HepG2 (cell line): ENCODE measurements around the gene CYSRT1. TPM values are rescaled to one million over a fixed set of nuclear protein-coding genes. Genes with fewer than 3 reads are reported as not detected.

ENCODE experiments used
- ATAC-seq: fragments of 200-7000 bp; cut with Tn5 transposase; 3 replicates; pipeline ENCODE4 v1.9.1; 2020; ENCODE audit warnings: mild to moderate bottlenecking, moderate library complexity
- BruUV-seq: library from RNA; stranded (reverse); fragments of 400-500 nt; replicated peaks from 2 replicates; lab custom pipeline; 2021; lab: Mats Ljungman, UMichigan
- CTCF ChIA-PET: fragments of 300-600 bp; formaldehyde crosslinking; extraction: SDS; loops from one replicate; lab custom pipeline; 2021; ENCODE audit warnings: low total read pairs, inconsistent platforms, low intra/inter-chr PET ratio; lab: Yijun Ruan, JAX
- POLR2A ChIA-PET: fragments of 350-600 bp; sonication (Branson Sonifier 250); formaldehyde crosslinking; loops from one replicate; lab custom pipeline; 2020; ENCODE audit warnings: antibody characterized with exemption, inconsistent platforms; lab: Yijun Ruan, JAX
- DNase-seq: peaks from one replicate; pipeline ENCODE4 v3.0.0-alpha.2; 2015; ENCODE audit warnings: low spot score
- FAIRE-seq: peaks from 3 replicates; lab custom pipeline; 2011; peaks lifted over from hg19 to GRCh38; lab: Jason Lieb, UNC
- H2AFZ ChIP-seq: one replicate; pipeline ENCODE4 v1.6.1; 2011; ENCODE audit warnings: low read length, inconsistent platforms
- H3K27ac ChIP-seq: fragments of 300-600 bp; 3 replicates; pipeline ENCODE4 v1.8.0; 2011; ENCODE audit warnings: mixed run types, mild to moderate bottlenecking, mixed read lengths, low read length, inconsistent platforms; ENCODE audit not compliant: insufficient read depth; ENCODE audit errors: extremely low read length
- H3K27me3 ChIP-seq, 2 experiments: fragments of 200-600 bp in 1 of 2; 2 replicates in 1 of 2; 3 replicates in 1 of 2; pipeline versions ENCODE4 v1.6.0 to v1.8.0; 2011; ENCODE audit warnings: low read length in 2 of 2, mild to moderate bottlenecking in 2 of 2, moderate library complexity in 2 of 2, inconsistent platforms in 1 of 2; ENCODE audit not compliant: insufficient read depth in 2 of 2, control insufficient read depth in 1 of 2
- H3K36me3 ChIP-seq, 2 experiments: fragments of 200-600 bp in 1 of 2; replicated peaks in 1 of 2; 2 replicates in 1 of 2; 3 replicates in 1 of 2; pipeline versions ENCODE4 v1.5.1 to v1.8.0; 2011; ENCODE audit warnings: low read length in 2 of 2, inconsistent platforms in 1 of 2; ENCODE audit not compliant: insufficient read depth in 2 of 2, control insufficient read depth in 1 of 2
- H3K4me1 ChIP-seq: 2 replicates; pipeline ENCODE4 v1.5.1; 2012; ENCODE audit warnings: low read length, inconsistent platforms; ENCODE audit not compliant: insufficient read depth
- H3K4me2 ChIP-seq: 2 replicates; pipeline ENCODE4 v1.6.0; 2011; ENCODE audit warnings: low read depth, low read length, inconsistent platforms
- H3K4me3 ChIP-seq, 3 experiments: fragments of 200-600 bp in 1 of 3; sonication (generic), shearing (Covaris generic) in 1 of 3; replicated peaks in 1 of 3; 2 replicates each; pipeline ENCODE4 v1.5.1; 2011 to 2016; ENCODE audit warnings: low read length in 3 of 3, inconsistent platforms in 2 of 3, low read depth in 2 of 3, mild to moderate bottlenecking in 2 of 3, control low read depth in 1 of 3, mixed read lengths in 1 of 3; ENCODE audit not compliant: insufficient read depth in 1 of 3
- H3K79me2 ChIP-seq: one replicate; pipeline ENCODE4 v1.6.1; 2011; ENCODE audit warnings: low read length, inconsistent platforms; ENCODE audit not compliant: insufficient read depth
- H3K9ac ChIP-seq: 2 replicates; pipeline ENCODE4 v1.6.0; 2011; ENCODE audit warnings: mild to moderate bottlenecking, low read depth, low read length, inconsistent platforms; ENCODE audit not compliant: insufficient read depth
- H3K9me3 ChIP-seq: 2 replicates; pipeline ENCODE4 v1.5.1; 2012; ENCODE audit warnings: mild to moderate bottlenecking, low read length
- H4K20me1 ChIP-seq: 2 replicates; pipeline ENCODE4 v1.6.0; 2011; ENCODE audit warnings: inconsistent platforms, mild to moderate bottlenecking, low read length, moderate library complexity; ENCODE audit not compliant: insufficient read depth
- AGO2 ChIP-seq: fragments of 200-400 bp; formaldehyde crosslinking; optimal IDR thresholded peaks from 2 replicates; pipeline ENCODE3; 2017; ENCODE audit warnings: mild to moderate bottlenecking, low read depth, low read length, moderate library complexity
- EED ChIP-seq: sonication (generic); formaldehyde crosslinking; IDR thresholded peaks from 2 replicates; pipeline ENCODE4 v1.5.0; 2020; ENCODE audit warnings: mild to moderate bottlenecking, missing genetic modification reagents
- HIVEP1 ChIP-seq: sonication (generic); formaldehyde crosslinking; IDR thresholded peaks from 2 replicates; pipeline ENCODE4 v1.4.0; 2020; ENCODE audit warnings: mild to moderate bottlenecking, missing genetic modification reagents
- HNF1A ChIP-seq, 2 experiments: sonication (generic) in 1 of 2; formaldehyde crosslinking in 1 of 2; IDR thresholded peaks; 2 replicates each; pipeline versions ENCODE4 v1.4.0 to v1.6.1; 2016 to 2020; ENCODE audit warnings: borderline replicate concordance in 1 of 2, low read depth in 1 of 2, mild to moderate bottlenecking in 1 of 2, missing genetic modification reagents in 1 of 2
- HOXA7 ChIP-seq: sonication (generic); formaldehyde crosslinking; IDR thresholded peaks from 2 replicates; pipeline ENCODE4 v1.8.1; 2022; ENCODE audit warnings: mild to moderate bottlenecking, missing genetic modification reagents, moderate library complexity
- JUND ChIP-seq: sonication (generic); formaldehyde crosslinking; IDR thresholded peaks from 2 replicates; pipeline ENCODE4 v1.8.0; 2022; ENCODE audit warnings: mild to moderate bottlenecking, missing genetic modification reagents
- MEIS2 ChIP-seq: sonication (generic); formaldehyde crosslinking; IDR thresholded peaks from 2 replicates; pipeline ENCODE4 v1.9.0; 2021; ENCODE audit warnings: mild to moderate bottlenecking, missing genetic modification reagents
- REL ChIP-seq: sonication (generic); formaldehyde crosslinking; conservative IDR thresholded peaks from 2 replicates; pipeline ENCODE4 v1.8.0; 2022; ENCODE audit warnings: mild to moderate bottlenecking, missing genetic modification reagents, moderate library complexity
- SIN3A ChIP-seq: IDR thresholded peaks from 2 replicates; pipeline ENCODE4 v1.6.1; 2011; ENCODE audit warnings: low read depth, mild to moderate bottlenecking, control low read depth, low read length, borderline replicate concordance
- ZNF335 ChIP-seq: sonication (generic); formaldehyde crosslinking; IDR thresholded peaks from 2 replicates; pipeline ENCODE4 v1.4.0; 2020; ENCODE audit warnings: missing genetic modification reagents
- ZNF687 ChIP-seq: sonication (generic); formaldehyde crosslinking; IDR thresholded peaks from 2 replicates; pipeline ENCODE4 v1.5.1; 2020; ENCODE audit warnings: mild to moderate bottlenecking, missing genetic modification reagents, moderate library complexity
- ZSCAN25 ChIP-seq: sonication (generic); formaldehyde crosslinking; IDR thresholded peaks from 2 replicates; pipeline ENCODE4 v1.8.0; 2022; ENCODE audit warnings: mild to moderate bottlenecking, missing genetic modification reagents
- WGBS: methylation state at CpG from one replicate; pipeline ENCODE4 v1.1.6; 2017; ENCODE audit warnings: low lambda C conversion rate; 5-methylcytosine and 5-hydroxymethylcytosine counted together
- in situ Hi-C: cut with HindIII; loops from 2 replicates; pipeline ENCODE4 v1.10.0; 2017; ENCODE audit warnings: low pct_unique_long_range_greater_than_20kb; ENCODE audit not compliant: extremely low pct_ligation_motif_present
- intact Hi-C: fragments of 100-400 bp; cut with micrococcal nuclease; formaldehyde crosslinking; loops from one replicate; pipeline ENCODE4 v1.10.0; 2022; ENCODE audit not compliant: unreplicated experiment
- polyA plus RNA-seq, 8 experiments: library from polyadenylated mRNA; depleted of rRNA in 3 of 8; stranded (reverse) in 7 of 8; unstranded in 1 of 8; fragments of >200 nt; fragmentation: Illumina TruSeq in 4 of 8; extraction: Trizol in 4 of 8; gene quantifications; 2 replicates each; pipeline versions ENCODE4 v1.2.1 to v1.2.3, GENCODE V29; 2011 to 2016; ENCODE audit warnings: low read depth in 4 of 8, missing spikeins in 1 of 8, mixed read lengths in 1 of 8; ENCODE audit not compliant: insufficient read depth in 1 of 8
- total RNA-seq, 5 experiments: library from RNA; depleted of rRNA; stranded (reverse); fragments of >200 nt; fragmentation: Illumina TruSeq; extraction: Trizol; gene quantifications; 2 replicates each; pipeline ENCODE4 v1.2.3, GENCODE V29; 2016; ENCODE audit warnings: low read depth in 1 of 5

The CYSRT1 gene
- total and polyA plus RNA-seq, 2 of the 13 experiments (the other 11 are each of a cell fraction or from before 2014, with no cell fraction given) = 1.5 to 2.1 TPM

- no peaks in the 10 kb centered on the region for H3K27me3 ChIP-seq
- DNase-seq (no peak), FAIRE-seq (no peak), ATAC-seq (peak; percentile 6)
- peak overlapping the region; percentile 65 for H3K9ac ChIP-seq
- peak overlapping the region; percentile 75 for H3K27ac ChIP-seq
- peaks cover 75% of the 10 kb centered on the region for H3K4me1 ChIP-seq
- H3K4me3 ChIP-seq = peak overlapping the region; percentile 53 to 72 (median 62)
- no peaks in the 10 kb centered on the region for H4K20me1 ChIP-seq
- ChIA-PET CTCF (no interaction called here), POLR2A (interaction anchor here (0.9 to 2.7 kb wide), 13 partner anchors 9 to 143 kb away, joined by 3 to 16 read pairs (median 6); partner anchors contain the start of genes ANAPC2, MAN1B1, SSNA1 and TOR4A)
- in situ Hi-C loops (loop anchor here (5.0 kb wide), 2 partner anchors 42 to 117 kb away; partner anchors contain the start of genes ANAPC2, DPP7 and SSNA1), intact Hi-C loops (no loop called here)
- WGBS = 16% methylated on average over 8 of the region's 27 CpGs
- no peak overlapping the region for H2AFZ ChIP-seq
- BruUV-seq = no TSS peak
- H3K9me3 ChIP-seq = no peaks in the 10 kb centered on the region
- peak overlapping the region; percentile 96 for H3K4me2 ChIP-seq
- no peaks in the 10 kb centered on the region for H3K36me3 ChIP-seq
- no peaks in the 10 kb centered on the region for H3K79me2 ChIP-seq
- TF ChIP-seq ZNF687 (CRISPR knock-in tag) = peak; percentile 64
- TF ChIP-seq JUND = 0 out of 2 replicates have a peak, but pooled peaks have one; percentile 8
- TF ChIP-seq MEIS2 (CRISPR knock-in tag) = 0 out of 2 replicates have a peak, but pooled peaks have one; percentile 25
- TF ChIP-seq AGO2 = peak; percentile 67
- peak; percentile 52; the same call in 1 of the 2 replicates for TF ChIP-seq HIVEP1
- no peak for TF ChIP-seq HOXA7 (CRISPR knock-in tag)
- TF ChIP-seq SIN3A = peak; percentile 36; the same call in 1 of the 2 replicates
- peak; percentile 58; the same call in 1 of the 2 replicates for TF ChIP-seq ZSCAN25 (CRISPR knock-in tag)
- 0 out of 2 replicates have a peak, but pooled peaks have one; percentile 34 for TF ChIP-seq EED (CRISPR knock-in tag)
- TF ChIP-seq REL (CRISPR knock-in tag) = 0 out of 2 replicates have a peak, but pooled peaks have one; percentile 8
- TF ChIP-seq HNF1A (IDR thresholded peaks at IDR 0.05; ENCODE audit: low read depth) = no peak
- 0 out of 2 replicates have a peak, but pooled peaks have one; percentile 3 for TF ChIP-seq HNF1A (CRISPR knock-in tag; IDR thresholded peaks at IDR 0.05; ENCODE audit: borderline replicate concordance)
- 0 out of 2 replicates have a peak, but pooled peaks have one; percentile 53 for TF ChIP-seq ZNF335
These were observed 4.3 kb downstream of the CYSRT1 start for GRCh38 chr9:137228968-137229896.
